Activated naive CD4-positive, alpha-beta T cell treated with anti-CD3 and anti-CD28 coated beads, Interleukin-2, amount 50 U/mL, for 24 hours (primary cell): Measurements from ENCODE around the gene ST3GAL3.

Experiments used
- H3K27ac Mint-ChIP-seq: one replicate; pipeline ENCODE4 v1.8.0; 2021; ENCODE audit warnings: mild to moderate bottlenecking, mixed read lengths
- H3K27me3 Mint-ChIP-seq: one replicate; pipeline ENCODE4 v1.8.0; 2021; ENCODE audit warnings: mixed read lengths
- H3K36me3 Mint-ChIP-seq: one replicate; pipeline ENCODE4 v1.8.0; 2021; ENCODE audit warnings: mixed read lengths
- H3K4me1 Mint-ChIP-seq: one replicate; pipeline ENCODE4 v1.8.0; 2021; ENCODE audit warnings: mixed read lengths
- H3K4me3 Mint-ChIP-seq: one replicate; pipeline ENCODE4 v1.8.0; 2021; ENCODE audit warnings: mild to moderate bottlenecking, mixed read lengths
- H3K9me3 Mint-ChIP-seq: one replicate; pipeline ENCODE4 v1.8.0; 2021; ENCODE audit warnings: mixed read lengths

The ST3GAL3 gene

GRCh38 chr1:43853161-43853921 is 146.0 kb downstream of the ST3GAL3 start:
- Mint-ChIP-seq H3K9me3 (no peaks in the 10 kb centered on the region), H3K36me3 (peaks cover 16% of the 10 kb centered on the region), H3K4me3 (no peak overlapping the region), H3K4me1 (peaks cover 7% of the 10 kb centered on the region), H3K27ac (no peak overlapping the region), H3K27me3 (no peaks in the 10 kb centered on the region)

- Mint-ChIP-seq H3K4me3 (no peak overlapping the region), H3K36me3 (peaks cover 16% of the 10 kb centered on the region), H3K4me1 (peaks cover 7% of the 10 kb centered on the region), H3K9me3 (no peaks in the 10 kb centered on the region), H3K27ac (no peak overlapping the region), H3K27me3 (no peaks in the 10 kb centered on the region)
Observed at GRCh38 chr1:43854473-43854872, 147.1 kb downstream of the ST3GAL3 start.

- Mint-ChIP-seq H3K4me3 (no peak overlapping the region), H3K27me3 (no peaks in the 10 kb centered on the region), H3K4me1 (peaks cover 7% of the 10 kb centered on the region), H3K36me3 (peaks cover 16% of the 10 kb centered on the region), H3K9me3 (no peaks in the 10 kb centered on the region), H3K27ac (no peak overlapping the region)
Observed at GRCh38 chr1:43856188-43856587, 148.9 kb downstream of the ST3GAL3 start.

GRCh38 chr1:43857163-43857562 is 149.8 kb downstream of the ST3GAL3 start:
- H3K27me3 Mint-ChIP-seq, result no peaks in the 10 kb centered on the region
- H3K36me3 Mint-ChIP-seq, result peaks cover 16% of the 10 kb centered on the region
- H3K27ac Mint-ChIP-seq, result no peak overlapping the region
- no peaks in the 10 kb centered on the region for H3K9me3 Mint-ChIP-seq
- peaks cover 4% of the 10 kb centered on the region for H3K4me1 Mint-ChIP-seq
- H3K4me3 Mint-ChIP-seq, result no peak overlapping the region

- H3K27ac Mint-ChIP-seq, result no peak overlapping the region
Observed at GRCh38 chr1:43858324-43858723, 151.0 kb downstream of the ST3GAL3 start.

GRCh38 chr1:43861337-43861736 is 154.0 kb downstream of the ST3GAL3 start:
- Mint-ChIP-seq H3K27me3 (no peaks in the 10 kb centered on the region), H3K9me3 (no peaks in the 10 kb centered on the region), H3K4me1 (no peaks in the 10 kb centered on the region), H3K4me3 (no peak overlapping the region), H3K27ac (no peak overlapping the region), H3K36me3 (peaks cover 9% of the 10 kb centered on the region)

More at GRCh38 chr1:43858324-43858723, 151.0 kb downstream of the ST3GAL3 start:
- no peak overlapping the region for H3K4me3 Mint-ChIP-seq
- H3K36me3 Mint-ChIP-seq, result peaks cover 19% of the 10 kb centered on the region
- no peaks in the 10 kb centered on the region for H3K4me1 Mint-ChIP-seq
- no peaks in the 10 kb centered on the region for H3K27me3 Mint-ChIP-seq
- no peaks in the 10 kb centered on the region for H3K9me3 Mint-ChIP-seq

GRCh38 chr1:43861988-43862735 is 154.8 kb downstream of the ST3GAL3 start:
- Mint-ChIP-seq H3K9me3 (no peaks in the 10 kb centered on the region), H3K36me3 (peaks cover 6% of the 10 kb centered on the region), H3K27me3 (no peaks in the 10 kb centered on the region), H3K4me3 (no peak overlapping the region), H3K4me1 (no peaks in the 10 kb centered on the region), H3K27ac (no peak overlapping the region)

GRCh38 chr1:43864111-43865045 is 157.0 kb downstream of the ST3GAL3 start:
- peaks cover 6% of the 10 kb centered on the region for H3K36me3 Mint-ChIP-seq
- H3K27ac Mint-ChIP-seq, result no peak overlapping the region
- H3K9me3 Mint-ChIP-seq, result no peaks in the 10 kb centered on the region
- no peak overlapping the region for H3K4me3 Mint-ChIP-seq
- H3K27me3 Mint-ChIP-seq, result no peaks in the 10 kb centered on the region
- H3K4me1 Mint-ChIP-seq, result no peaks in the 10 kb centered on the region

- H3K9me3 Mint-ChIP-seq, result no peaks in the 10 kb centered on the region
Observed at GRCh38 chr1:43866201-43866600, 158.9 kb downstream of the ST3GAL3 start.

GRCh38 chr1:43867976-43868740 is 160.8 kb downstream of the ST3GAL3 start:
- no peaks in the 10 kb centered on the region for H3K27me3 Mint-ChIP-seq
- no peak overlapping the region for H3K27ac Mint-ChIP-seq
- H3K4me1 Mint-ChIP-seq, result no peaks in the 10 kb centered on the region
- no peaks in the 10 kb centered on the region for H3K36me3 Mint-ChIP-seq
- H3K4me3 Mint-ChIP-seq, result no peak overlapping the region
- no peaks in the 10 kb centered on the region for H3K9me3 Mint-ChIP-seq

More at GRCh38 chr1:43866201-43866600, 158.9 kb downstream of the ST3GAL3 start:
- Mint-ChIP-seq H3K4me1 (no peaks in the 10 kb centered on the region), H3K36me3 (peaks cover 6% of the 10 kb centered on the region), H3K4me3 (no peak overlapping the region), H3K27ac (no peak overlapping the region), H3K27me3 (no peaks in the 10 kb centered on the region)

GRCh38 chr1:43868741-43869067 is 161.4 kb downstream of the ST3GAL3 start:
- Mint-ChIP-seq H3K36me3 (no peaks in the 10 kb centered on the region), H3K4me1 (no peaks in the 10 kb centered on the region), H3K27ac (no peak overlapping the region), H3K4me3 (no peak overlapping the region), H3K9me3 (no peaks in the 10 kb centered on the region), H3K27me3 (no peaks in the 10 kb centered on the region)

GRCh38 chr1:43870306-43870705 is 163.0 kb downstream of the ST3GAL3 start:
- Mint-ChIP-seq H3K27me3 (no peaks in the 10 kb centered on the region), H3K27ac (no peak overlapping the region), H3K9me3 (no peaks in the 10 kb centered on the region), H3K4me3 (no peak overlapping the region), H3K4me1 (no peaks in the 10 kb centered on the region), H3K36me3 (no peaks in the 10 kb centered on the region)

- Mint-ChIP-seq H3K4me3 (no peak overlapping the region), H3K27ac (no peak overlapping the region), H3K4me1 (no peaks in the 10 kb centered on the region), H3K9me3 (no peaks in the 10 kb centered on the region), H3K36me3 (no peaks in the 10 kb centered on the region), H3K27me3 (no peaks in the 10 kb centered on the region)
Observed at GRCh38 chr1:43871181-43871910, 164.0 kb downstream of the ST3GAL3 start.

GRCh38 chr1:43872280-43872679 is 164.9 kb downstream of the ST3GAL3 start:
- Mint-ChIP-seq H3K36me3 (no peaks in the 10 kb centered on the region), H3K27me3 (no peaks in the 10 kb centered on the region), H3K27ac (no peak overlapping the region), H3K9me3 (no peaks in the 10 kb centered on the region), H3K4me1 (no peaks in the 10 kb centered on the region), H3K4me3 (no peak overlapping the region)
